Mesenchymal stem cell (in vitro differentiated cells and primary cell): Measurements from ENCODE around the gene DLGAP1.
"Not testable (repeated sequence)": the region's sequence is repeated elsewhere in the genome, so short reads cannot be mapped to it uniquely, and the experiment has no call there.

ENCODE experiments used
- DNase-seq: peaks from one replicate; pipeline ENCODE4 v3.0.0-alpha.2; 2013
- H2AFZ ChIP-seq: one replicate; pipeline ENCODE4 v1.6.1; 2013; ENCODE audit warnings: low read depth, mild to moderate bottlenecking, control low read depth, inconsistent platforms, low read length, moderate library complexity
- H2AK5ac ChIP-seq: 2 replicates; pipeline ENCODE4 v1.6.1; 2013; ENCODE audit warnings: low read length, moderate library complexity, mild to moderate bottlenecking, inconsistent platforms; ENCODE audit not compliant: severe bottlenecking
- H2BK120ac ChIP-seq: one replicate; pipeline ENCODE4 v1.6.1; 2013; ENCODE audit warnings: low read depth, mild to moderate bottlenecking, inconsistent platforms, low read length, moderate library complexity
- H2BK12ac ChIP-seq, 2 experiments: one replicate each; pipeline ENCODE4 v1.6.1; 2013; ENCODE audit warnings: inconsistent platforms in 2 of 2, low read length in 2 of 2, mild to moderate bottlenecking in 2 of 2, moderate library complexity in 2 of 2, control low read depth in 1 of 2
- H2BK15ac ChIP-seq: one replicate; pipeline ENCODE4 v1.6.1; 2013; ENCODE audit warnings: mild to moderate bottlenecking, low read depth, inconsistent platforms; ENCODE audit not compliant: poor library complexity, severe bottlenecking
- H2BK5ac ChIP-seq: 2 replicates; pipeline ENCODE4 v1.6.1; 2013; ENCODE audit warnings: low read depth, mild to moderate bottlenecking, low read length, control low read depth, inconsistent platforms; ENCODE audit not compliant: poor library complexity, severe bottlenecking
- H3K14ac ChIP-seq, 2 experiments: one replicate each; pipeline ENCODE4 v1.6.1; 2013; ENCODE audit warnings: inconsistent platforms in 2 of 2, low read length in 2 of 2, control low read depth in 1 of 2, mild to moderate bottlenecking in 1 of 2, moderate library complexity in 1 of 2
- H3K18ac ChIP-seq, 2 experiments: one replicate each; pipeline ENCODE4 v1.6.1; 2013; ENCODE audit warnings: inconsistent platforms in 2 of 2, low read length in 2 of 2, control low read depth in 1 of 2, low read depth in 1 of 2, mild to moderate bottlenecking in 1 of 2
- H3K23ac ChIP-seq, 2 experiments: one replicate each; pipeline ENCODE4 v1.6.1; 2013; ENCODE audit warnings: inconsistent platforms in 2 of 2, low read length in 2 of 2, mild to moderate bottlenecking in 2 of 2, moderate library complexity in 2 of 2, control low read depth in 1 of 2
- H3K27ac ChIP-seq: 2 replicates; pipeline ENCODE4 v1.5.1; 2013; ENCODE audit warnings: mild to moderate bottlenecking, moderate library complexity, low read length, control low read depth, inconsistent platforms; ENCODE audit not compliant: poor library complexity, severe bottlenecking
- H3K27me3 ChIP-seq, 2 experiments: 2 replicates each; pipeline versions ENCODE4 v1.6.1 to v1.7.0; 2013; ENCODE audit warnings: low read length in 2 of 2, mild to moderate bottlenecking in 2 of 2, moderate library complexity in 2 of 2, control low read depth in 1 of 2, inconsistent platforms in 1 of 2; ENCODE audit not compliant: control insufficient read depth in 1 of 2, insufficient read depth in 1 of 2
- H3K36me3 ChIP-seq, 2 experiments: 2 replicates each; pipeline versions ENCODE4 v1.6.1 to v1.7.0; 2013; ENCODE audit warnings: low read length in 2 of 2, control low read depth in 1 of 2, inconsistent platforms in 1 of 2, low read depth in 1 of 2, mild to moderate bottlenecking in 1 of 2; ENCODE audit not compliant: insufficient read depth in 2 of 2, control insufficient read depth in 1 of 2
- H3K4ac ChIP-seq, 2 experiments: one replicate each; pipeline ENCODE4 v1.6.1; 2013; ENCODE audit warnings: inconsistent platforms in 2 of 2, low read length in 2 of 2, mild to moderate bottlenecking in 2 of 2, moderate library complexity in 2 of 2, control low read depth in 1 of 2, low read depth in 1 of 2
- H3K4me1 ChIP-seq: 2 replicates; pipeline ENCODE4 v1.6.1; 2013; ENCODE audit warnings: low read depth, low read length, control low read depth; ENCODE audit not compliant: control insufficient read depth, insufficient read depth
- H3K4me2 ChIP-seq: 2 replicates; pipeline ENCODE4 v1.6.1; 2013; ENCODE audit warnings: low read length, mild to moderate bottlenecking, inconsistent platforms; ENCODE audit not compliant: poor library complexity, severe bottlenecking
- H3K4me3 ChIP-seq, 2 experiments: 2 replicates each; pipeline versions ENCODE4 v1.5.1 to v1.7.0; 2013; ENCODE audit warnings: low read length in 2 of 2, mild to moderate bottlenecking in 2 of 2, control low read depth in 1 of 2, low read depth in 1 of 2; ENCODE audit not compliant: insufficient read depth in 1 of 2
- H3K79me1 ChIP-seq: replicated peaks from 2 replicates; pipeline ENCODE4 v1.6.1; 2013; ENCODE audit warnings: mild to moderate bottlenecking, control low read depth, low read length, inconsistent platforms; ENCODE audit not compliant: poor library complexity, severe bottlenecking
- H3K9ac ChIP-seq: 2 replicates; pipeline ENCODE4 v1.7.0; 2013; ENCODE audit warnings: mild to moderate bottlenecking, low read length, moderate library complexity
- H3K9me3 ChIP-seq: 2 replicates; pipeline ENCODE4 v1.7.0; 2013; ENCODE audit warnings: mild to moderate bottlenecking, low read length; ENCODE audit not compliant: control insufficient read depth
- H4K8ac ChIP-seq: one replicate; pipeline ENCODE4 v1.6.1; 2013; ENCODE audit warnings: inconsistent platforms, mild to moderate bottlenecking, low read length, moderate library complexity
- H4K91ac ChIP-seq: one replicate; pipeline ENCODE4 v1.6.1; 2013; ENCODE audit warnings: mild to moderate bottlenecking, low read length, inconsistent platforms
- WGBS: methylation state at CpG from one replicate; pipeline ENCODE4 v1.1.7; 2013; ENCODE audit warnings: mixed read lengths; 5-methylcytosine and 5-hydroxymethylcytosine counted together

The DLGAP1 gene

GRCh38 chr18:3472681-3473544, 982.2 kb downstream of the DLGAP1 start:
- Histone ChIP-seq H4K8ac (no peak overlapping the region), H3K4me1 (peaks cover 2% of the 10 kb centered on the region), H3K79me1 (no peaks in the 10 kb centered on the region), H3K4ac (no peak overlapping the region), H3K4me2 (no peak overlapping the region), H3K36me3 (peaks cover 0 to 35% of the 10 kb centered on the region in 2 experiments), H3K27me3 (no peaks in the 10 kb centered on the region), H3K14ac (no peak overlapping the region), H3K9me3 (peaks cover 13% of the 10 kb centered on the region), H4K91ac (no peak overlapping the region), H2BK15ac (no peak overlapping the region), H2BK5ac (no peak overlapping the region), H3K4me3 (no peak overlapping the region), H2BK12ac (no peak overlapping the region), H3K9ac (no peak overlapping the region), H3K27ac (no peak overlapping the region), H2AFZ (no peak overlapping the region), H2AK5ac (no peak overlapping the region), H3K18ac (no peak overlapping the region), H3K23ac (no peak overlapping the region), H2BK120ac (no peak overlapping the region)
- WGBS = 90% methylated on average over 14 of the region's 18 CpGs
- no peak for DNase-seq

- not testable (repeated sequence) for H3K4me2 ChIP-seq, H3K27me3 ChIP-seq, H2BK15ac ChIP-seq, H2AFZ ChIP-seq, H3K23ac ChIP-seq, H3K79me1 ChIP-seq, H2AK5ac ChIP-seq, H3K4me3 ChIP-seq, DNase-seq, H4K91ac ChIP-seq, H2BK12ac ChIP-seq, H3K27ac ChIP-seq, H2BK5ac ChIP-seq, H3K4ac ChIP-seq, H2BK120ac ChIP-seq, H4K8ac ChIP-seq, H3K18ac ChIP-seq, H3K9ac ChIP-seq, H3K4me1 ChIP-seq, H3K14ac ChIP-seq
- Histone ChIP-seq H3K36me3 (peaks cover 0 to 37% of the 10 kb centered on the region in 2 experiments), H3K9me3 (peaks cover 13% of the 10 kb centered on the region)
- 92% methylated on average over 1 of the region's 3 CpGs for WGBS
Observed at GRCh38 chr18:3472121-3472520, 983.0 kb downstream of the DLGAP1 start.

GRCh38 chr18:3471141-3471648, 983.9 kb downstream of the DLGAP1 start:
- no peaks in the 10 kb centered on the region for H3K79me1 ChIP-seq
- no peak overlapping the region for H3K14ac ChIP-seq
- no peak overlapping the region for H3K27ac ChIP-seq
- no peak overlapping the region for H2BK12ac ChIP-seq
- H2BK5ac ChIP-seq = no peak overlapping the region
- no peak overlapping the region for H3K9ac ChIP-seq
- no peak overlapping the region for H2AK5ac ChIP-seq
- no peak overlapping the region for H3K4ac ChIP-seq
- peaks cover 2% of the 10 kb centered on the region for H3K4me1 ChIP-seq
- no peaks in the 10 kb centered on the region for H3K27me3 ChIP-seq
- no peak overlapping the region for H3K4me3 ChIP-seq
- H2AFZ ChIP-seq = no peak overlapping the region
- H3K23ac ChIP-seq = no peak overlapping the region
- no peak overlapping the region for H4K8ac ChIP-seq
- peaks cover 0 to 38% of the 10 kb centered on the region in 2 experiments for H3K36me3 ChIP-seq
- H2BK120ac ChIP-seq = no peak overlapping the region
- H3K18ac ChIP-seq = no peak overlapping the region
- WGBS = 92% methylated on average over 3 of the region's 3 CpGs
- no peak overlapping the region for H2BK15ac ChIP-seq
- H4K91ac ChIP-seq = no peak overlapping the region
- H3K4me2 ChIP-seq = no peak overlapping the region
- DNase-seq = no peak
- peaks cover 13% of the 10 kb centered on the region for H3K9me3 ChIP-seq

GRCh38 chr18:3468833-3469232, 986.3 kb downstream of the DLGAP1 start:
- H3K4me1 ChIP-seq = peaks cover 2% of the 10 kb centered on the region

More at GRCh38 chr18:3468833-3469232, 986.3 kb downstream of the DLGAP1 start:
- peak overlapping the region; percentile 56 for H4K8ac ChIP-seq
- H3K4ac ChIP-seq = no peak overlapping the region
- H3K14ac ChIP-seq = no peak overlapping the region
- peaks cover under 1% of the 10 kb centered on the region for H3K9me3 ChIP-seq
- H3K18ac ChIP-seq = no peak overlapping the region
- H3K27me3 ChIP-seq = no peaks in the 10 kb centered on the region
- H3K27ac ChIP-seq = no peak overlapping the region
- no peak overlapping the region for H2BK120ac ChIP-seq
- H2BK5ac ChIP-seq = no peak overlapping the region
- no peak overlapping the region for H2AK5ac ChIP-seq
- H3K4me2 ChIP-seq = no peak overlapping the region
- H2AFZ ChIP-seq = no peak overlapping the region
- DNase-seq = peak; percentile 19
- no peak overlapping the region for H2BK12ac ChIP-seq
- no peak overlapping the region for H3K23ac ChIP-seq
- 62% methylated on average over 4 of the region's 8 CpGs for WGBS
- no peak overlapping the region for H3K4me3 ChIP-seq
- H3K79me1 ChIP-seq = no peaks in the 10 kb centered on the region
- H4K91ac ChIP-seq = no peak overlapping the region
- no peak overlapping the region for H3K9ac ChIP-seq
- no peak overlapping the region for H2BK15ac ChIP-seq
- H3K36me3 ChIP-seq = peaks cover 4 to 26% of the 10 kb centered on the region in 2 experiments
